SH-SY5Y (cell line): Measurements from ENCODE around the gene MIER1.

Source experiments
- GATA2 ChIP-seq: IDR thresholded peaks from 2 replicates; pipeline ENCODE4 v1.6.1; 2011; ENCODE audit warnings: mild to moderate bottlenecking, low read depth, low read length
- GATA3 ChIP-seq: IDR thresholded peaks from 2 replicates; pipeline ENCODE4 v1.6.1; 2011; ENCODE audit warnings: low read depth, mild to moderate bottlenecking, low read length, moderate library complexity

DNA sequence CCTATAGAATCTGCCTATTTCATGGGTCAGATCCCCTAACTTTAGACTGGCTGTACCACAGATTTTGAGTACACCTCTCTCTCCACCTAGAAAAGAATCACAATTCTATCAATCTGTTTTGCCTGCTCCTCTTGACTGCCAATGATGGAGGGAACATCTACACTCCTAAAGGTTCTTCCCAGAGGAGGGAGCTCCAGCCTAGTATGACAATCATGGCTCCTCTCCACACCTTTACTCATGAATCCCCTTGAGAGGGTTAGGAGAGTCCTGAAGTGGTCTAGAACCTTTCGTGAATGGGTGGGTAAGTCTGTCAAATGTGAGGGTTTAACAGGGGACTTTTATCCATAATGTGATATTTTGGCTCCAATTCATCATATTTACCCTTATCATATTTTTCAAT lies 48.1 kb upstream of the MIER1 start:
- TF ChIP-seq GATA2, result no peak
- TF ChIP-seq GATA3, result no peak
